GM06990 (cell line): Measurements from ENCODE around the gene SGPP2.

Source experiments
- DNase-seq: peaks from one replicate; pipeline ENCODE4 v3.0.0-alpha.2; 2011; ENCODE audit not compliant: insufficient read length; ENCODE audit errors: extremely low read depth
- H3K27me3 ChIP-seq: replicated peaks from 2 replicates; pipeline ENCODE4 v1.6.0; 2011; ENCODE audit warnings: low read length; ENCODE audit not compliant: control insufficient read depth, insufficient read depth
- H3K36me3 ChIP-seq: 2 replicates; pipeline ENCODE4 v1.5.1; 2011; ENCODE audit warnings: low read length; ENCODE audit not compliant: control insufficient read depth, insufficient read depth
- H3K4me3 ChIP-seq: replicated peaks from 2 replicates; pipeline ENCODE4 v1.5.1; 2011; ENCODE audit warnings: low read depth, mild to moderate bottlenecking, control low read depth, low read length
- TF ChIP-seq, protein P1 (sequence below): IDR thresholded peaks from 2 replicates; pipeline ENCODE4 v1.5.1; 2011; ENCODE audit warnings: low read length, control low read depth, mild to moderate bottlenecking, inconsistent platforms; ENCODE audit not compliant: insufficient read depth, poor library complexity, severe bottlenecking

The SGPP2 gene

GRCh38 chr2:222594679-222595078, 170.3 kb downstream of the SGPP2 start:
- DNase-seq = no peak
- TF ChIP-seq, protein P1, sequence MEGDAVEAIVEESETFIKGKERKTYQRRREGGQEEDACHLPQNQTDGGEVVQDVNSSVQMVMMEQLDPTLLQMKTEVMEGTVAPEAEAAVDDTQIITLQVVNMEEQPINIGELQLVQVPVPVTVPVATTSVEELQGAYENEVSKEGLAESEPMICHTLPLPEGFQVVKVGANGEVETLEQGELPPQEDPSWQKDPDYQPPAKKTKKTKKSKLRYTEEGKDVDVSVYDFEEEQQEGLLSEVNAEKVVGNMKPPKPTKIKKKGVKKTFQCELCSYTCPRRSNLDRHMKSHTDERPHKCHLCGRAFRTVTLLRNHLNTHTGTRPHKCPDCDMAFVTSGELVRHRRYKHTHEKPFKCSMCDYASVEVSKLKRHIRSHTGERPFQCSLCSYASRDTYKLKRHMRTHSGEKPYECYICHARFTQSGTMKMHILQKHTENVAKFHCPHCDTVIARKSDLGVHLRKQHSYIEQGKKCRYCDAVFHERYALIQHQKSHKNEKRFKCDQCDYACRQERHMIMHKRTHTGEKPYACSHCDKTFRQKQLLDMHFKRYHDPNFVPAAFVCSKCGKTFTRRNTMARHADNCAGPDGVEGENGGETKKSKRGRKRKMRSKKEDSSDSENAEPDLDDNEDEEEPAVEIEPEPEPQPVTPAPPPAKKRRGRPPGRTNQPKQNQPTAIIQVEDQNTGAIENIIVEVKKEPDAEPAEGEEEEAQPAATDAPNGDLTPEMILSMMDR = no peak
- H3K4me3 ChIP-seq = no peak overlapping the region
- H3K36me3 ChIP-seq = peaks cover 5% of the 10 kb centered on the region
- no peaks in the 10 kb centered on the region for H3K27me3 ChIP-seq

DNA sequence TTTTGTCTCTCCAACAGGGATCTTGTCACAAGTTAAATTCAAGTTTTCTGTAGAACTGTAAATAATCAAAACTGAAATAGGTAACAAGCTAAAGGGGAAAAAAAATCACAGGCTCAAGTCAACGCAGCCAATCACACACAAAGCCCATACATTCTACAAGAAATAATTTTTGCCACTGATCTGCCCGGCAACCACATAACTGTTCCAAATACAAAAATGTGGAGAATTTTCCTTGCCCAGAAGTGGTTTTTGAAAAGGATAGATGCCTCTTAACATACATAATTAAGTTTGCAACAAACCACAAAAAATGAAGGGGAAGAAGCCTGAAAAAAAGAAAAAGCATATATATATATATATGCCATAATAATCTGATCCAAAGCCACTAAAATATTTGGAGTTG, 171.2 kb downstream of the SGPP2 start:
- H3K36me3 ChIP-seq = peaks cover 5% of the 10 kb centered on the region
- TF ChIP-seq, protein P1 = no peak
- no peaks in the 10 kb centered on the region for H3K27me3 ChIP-seq
- no peak overlapping the region for H3K4me3 ChIP-seq
- DNase-seq = no peak

DNA sequence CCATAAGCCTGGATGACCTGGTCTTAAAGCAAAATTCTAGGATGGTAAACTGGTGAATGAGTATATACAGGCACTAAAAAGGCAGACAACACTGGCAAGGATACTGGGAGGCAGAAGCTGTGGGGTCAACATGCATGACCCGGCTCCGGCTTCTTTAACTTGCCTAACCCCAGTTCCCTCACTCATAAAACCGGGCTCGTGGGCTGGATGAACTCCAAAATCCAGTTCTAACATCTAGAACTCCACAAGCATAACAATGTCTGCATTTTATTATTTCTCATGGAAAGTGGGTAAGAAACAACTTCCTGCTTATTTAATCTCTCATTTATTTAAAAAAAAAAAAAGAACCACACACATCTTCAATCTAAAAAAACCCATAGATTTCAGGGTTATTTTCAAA, 174.3 kb downstream of the SGPP2 start:
- Histone ChIP-seq H3K27me3 (no peaks in the 10 kb centered on the region), H3K36me3 (peaks cover 2% of the 10 kb centered on the region), H3K4me3 (no peak overlapping the region)
- DNase-seq = no peak
- TF ChIP-seq, protein P1 = no peak

- TF ChIP-seq, protein P1 = no peak
- no peaks in the 10 kb centered on the region for H3K27me3 ChIP-seq
- H3K36me3 ChIP-seq = peaks cover 1% of the 10 kb centered on the region
- no peak overlapping the region for H3K4me3 ChIP-seq
- no peak for DNase-seq
Measured at GRCh38 chr2:222603501-222603900, 179.2 kb downstream of the SGPP2 start.

- TF ChIP-seq, protein P1 = no peak
- Histone ChIP-seq H3K36me3 (peaks cover 1% of the 10 kb centered on the region), H3K4me3 (no peak overlapping the region), H3K27me3 (no peaks in the 10 kb centered on the region)
- no peak for DNase-seq
Measured at GRCh38 chr2:222604749-222605515, 180.6 kb downstream of the SGPP2 start.
